Skeletal muscle tissue (tissue), 4 donors: ENCODE results near the gene TRIM29. TPM values are rescaled to one million over a fixed set of nuclear protein-coding genes. Genes with fewer than 3 reads are reported as not detected.

Experiments used
- H3K27ac ChIP-seq: one replicate; pipeline ENCODE4 v1.7.0; 2013; ENCODE audit warnings: mild to moderate bottlenecking, low read depth, low read length, inconsistent platforms
- H3K27me3 ChIP-seq, 3 donors: one replicate each; pipeline ENCODE4 v1.7.0; 2013; ENCODE audit warnings: low read length in 3 of 3; ENCODE audit not compliant: control insufficient read depth in 3 of 3, insufficient read depth in 3 of 3
- H3K36me3 ChIP-seq, 3 donors: one replicate each; pipeline ENCODE4 v1.7.0; 2013; ENCODE audit warnings: low read length in 3 of 3; ENCODE audit not compliant: control insufficient read depth in 3 of 3, insufficient read depth in 3 of 3
- H3K4me1 ChIP-seq, 3 donors: one replicate each; pipeline ENCODE4 v1.7.0; 2013; ENCODE audit warnings: low read length in 3 of 3, mild to moderate bottlenecking in 3 of 3; ENCODE audit not compliant: control insufficient read depth in 3 of 3, insufficient read depth in 3 of 3
- H3K4me3 ChIP-seq, 3 donors: one replicate each; pipeline ENCODE4 v1.7.0; 2013; ENCODE audit warnings: low read length in 3 of 3
- H3K9ac ChIP-seq, 3 donors: one replicate each; pipeline ENCODE4 v1.7.0; 2013; ENCODE audit warnings: low read length in 3 of 3, mild to moderate bottlenecking in 3 of 3, moderate library complexity in 2 of 3, low read depth in 1 of 3
- H3K9me3 ChIP-seq, 3 donors: one replicate each; pipeline ENCODE4 v1.7.0; 2013; ENCODE audit warnings: low read length in 3 of 3; ENCODE audit not compliant: control insufficient read depth in 3 of 3
- total RNA-seq: library from RNA; depleted of rRNA; stranded (reverse); fragments of >200 nt; gene quantifications from one replicate; pipeline ENCODE4 v1.2.3, GENCODE V29; 2014
- donor health status: Osteomylitis.

TRIM29 gene
- total RNA-seq, 1 donor from 2014 or later = 0.52 TPM

- Histone ChIP-seq H3K27me3 (peaks cover 40 to 64% (median 44%) of the 10 kb centered on the region in 3 donors), H3K4me3 (peak overlapping the region in 1 of 3 donors; percentile 22), H3K9ac (no peak overlapping the region)
Measured at GRCh38 chr11:120172054-120172911, 34.4 kb upstream of the TRIM29 start.

GRCh38 chr11:120170741-120171261, 32.9 kb upstream of the TRIM29 start:
- H3K9me3 ChIP-seq = no peaks in the 10 kb centered on the region
- H3K27me3 ChIP-seq = peaks cover 43 to 73% (median 48%) of the 10 kb centered on the region in 3 donors
- H3K36me3 ChIP-seq = no peaks in the 10 kb centered on the region
- no peak overlapping the region for H3K27ac ChIP-seq
- H3K9ac ChIP-seq = no peak overlapping the region
- H3K4me1 ChIP-seq = peaks cover 14 to 24% (median 17%) of the 10 kb centered on the region in 3 donors
- no peak overlapping the region for H3K4me3 ChIP-seq

More at GRCh38 chr11:120172054-120172911, 34.4 kb upstream of the TRIM29 start:
- no peak overlapping the region for H3K27ac ChIP-seq
- peaks cover 14 to 24% (median 17%) of the 10 kb centered on the region in 3 donors for H3K4me1 ChIP-seq
- no peaks in the 10 kb centered on the region for H3K9me3 ChIP-seq
- H3K36me3 ChIP-seq = no peaks in the 10 kb centered on the region

- H3K4me3 ChIP-seq = no peak overlapping the region
- peaks cover 43 to 68% (median 48%) of the 10 kb centered on the region in 3 donors for H3K27me3 ChIP-seq
- H3K9me3 ChIP-seq = no peaks in the 10 kb centered on the region
- H3K36me3 ChIP-seq = no peaks in the 10 kb centered on the region
- peaks cover 14 to 24% (median 17%) of the 10 kb centered on the region in 3 donors for H3K4me1 ChIP-seq
- H3K9ac ChIP-seq = no peak overlapping the region
- H3K27ac ChIP-seq = no peak overlapping the region
Measured at GRCh38 chr11:120169981-120170698, 32.2 kb upstream of the TRIM29 start.

- Histone ChIP-seq H3K4me3 (peak overlapping the region; percentile 58 to 66 (median 65)), H3K36me3 (no peaks in the 10 kb centered on the region), H3K9ac (peak overlapping the region in 1 of 3 donors; percentile 72), H3K4me1 (peaks cover 14 to 24% (median 17%) of the 10 kb centered on the region in 3 donors), H3K9me3 (no peaks in the 10 kb centered on the region), H3K27me3 (peaks cover 43 to 68% (median 48%) of the 10 kb centered on the region in 3 donors), H3K27ac (no peak overlapping the region)
Measured at GRCh38 chr11:120168960-120169681, 31.2 kb upstream of the TRIM29 start.

- Histone ChIP-seq H3K4me1 (peaks cover 14 to 24% (median 17%) of the 10 kb centered on the region in 3 donors), H3K27ac (no peak overlapping the region), H3K9ac (peak overlapping the region in 1 of 3 donors; percentile 72), H3K4me3 (peak overlapping the region; percentile 58 to 66 (median 65)), H3K27me3 (peaks cover 40 to 64% (median 48%) of the 10 kb centered on the region in 3 donors), H3K36me3 (no peaks in the 10 kb centered on the region), H3K9me3 (no peaks in the 10 kb centered on the region)
Measured at GRCh38 chr11:120168108-120168959, 30.4 kb upstream of the TRIM29 start.

- H3K4me3 ChIP-seq = no peak overlapping the region
- no peak overlapping the region for H3K27ac ChIP-seq
- no peak overlapping the region for H3K9ac ChIP-seq
- no peaks in the 10 kb centered on the region for H3K36me3 ChIP-seq
- peaks cover 36 to 59% (median 47%) of the 10 kb centered on the region in 3 donors for H3K27me3 ChIP-seq
- H3K4me1 ChIP-seq = peaks cover 14 to 22% (median 16%) of the 10 kb centered on the region in 3 donors
- H3K9me3 ChIP-seq = no peaks in the 10 kb centered on the region
Measured at GRCh38 chr11:120167659-120168058, 29.7 kb upstream of the TRIM29 start.

- Histone ChIP-seq H3K4me3 (no peak overlapping the region), H3K4me1 (no peaks in the 10 kb centered on the region), H3K9ac (no peak overlapping the region), H3K36me3 (no peaks in the 10 kb centered on the region), H3K9me3 (peaks cover 0 to 9% (median 3%) of the 10 kb centered on the region in 3 donors), H3K27ac (no peak overlapping the region), H3K27me3 (peaks cover 0 to 6% (median 0%) of the 10 kb centered on the region in 3 donors)
Measured at GRCh38 chr11:120160436-120160835, 22.5 kb upstream of the TRIM29 start.

- Histone ChIP-seq H3K4me1 (no peaks in the 10 kb centered on the region), H3K27ac (no peak overlapping the region), H3K27me3 (peaks cover 0 to 7% (median under 1%) of the 10 kb centered on the region in 3 donors), H3K36me3 (no peaks in the 10 kb centered on the region), H3K9ac (no peak overlapping the region), H3K9me3 (peaks cover 0 to 5% (median 0%) of the 10 kb centered on the region in 3 donors), H3K4me3 (no peak overlapping the region)
Measured at GRCh38 chr11:120153221-120153620, 15.3 kb upstream of the TRIM29 start.

- peaks cover 10 to 22% (median 18%) of the 10 kb centered on the region in 3 donors for H3K27me3 ChIP-seq
- H3K36me3 ChIP-seq = no peaks in the 10 kb centered on the region
- no peak overlapping the region for H3K9ac ChIP-seq
- H3K27ac ChIP-seq = no peak overlapping the region
- H3K4me1 ChIP-seq = no peaks in the 10 kb centered on the region
- peaks cover 0 to 5% (median 0%) of the 10 kb centered on the region in 3 donors for H3K9me3 ChIP-seq
- no peak overlapping the region for H3K4me3 ChIP-seq
Measured at GRCh38 chr11:120151536-120151935, 13.6 kb upstream of the TRIM29 start.
